ENCODE measurements around the gene ADAMTS17.

The ADAMTS17 gene

GRCh38 chr15:100029868-100030479 lies 311.8 kb downstream of the ADAMTS17 start:
- H3K27me3 Mint-ChIP-seq (ENCODE audit: low read depth, poor library complexity), result peaks cover 4% of the 10 kb centered on the region

DNA sequence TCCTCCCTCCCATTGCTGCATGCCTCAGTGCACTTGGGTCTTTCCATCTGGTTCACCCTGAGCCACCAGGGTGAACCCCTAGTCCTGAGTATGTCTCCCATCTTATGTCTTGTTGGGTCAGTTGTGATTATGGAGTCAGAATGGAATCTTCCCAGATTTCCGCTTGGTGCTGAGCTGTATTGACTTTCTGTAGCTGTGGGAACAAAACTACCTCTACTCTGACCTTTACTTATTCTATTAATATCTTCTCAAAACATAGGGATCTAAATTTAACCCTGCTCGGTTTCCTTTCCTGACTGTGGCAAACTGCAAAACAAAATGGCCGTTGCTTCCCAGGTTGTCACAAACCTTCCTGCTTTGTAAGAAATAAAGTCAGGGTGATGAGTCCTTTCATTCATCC lies 312.7 kb downstream of the ADAMTS17 start:
- TF ChIP-seq, protein P1, sequence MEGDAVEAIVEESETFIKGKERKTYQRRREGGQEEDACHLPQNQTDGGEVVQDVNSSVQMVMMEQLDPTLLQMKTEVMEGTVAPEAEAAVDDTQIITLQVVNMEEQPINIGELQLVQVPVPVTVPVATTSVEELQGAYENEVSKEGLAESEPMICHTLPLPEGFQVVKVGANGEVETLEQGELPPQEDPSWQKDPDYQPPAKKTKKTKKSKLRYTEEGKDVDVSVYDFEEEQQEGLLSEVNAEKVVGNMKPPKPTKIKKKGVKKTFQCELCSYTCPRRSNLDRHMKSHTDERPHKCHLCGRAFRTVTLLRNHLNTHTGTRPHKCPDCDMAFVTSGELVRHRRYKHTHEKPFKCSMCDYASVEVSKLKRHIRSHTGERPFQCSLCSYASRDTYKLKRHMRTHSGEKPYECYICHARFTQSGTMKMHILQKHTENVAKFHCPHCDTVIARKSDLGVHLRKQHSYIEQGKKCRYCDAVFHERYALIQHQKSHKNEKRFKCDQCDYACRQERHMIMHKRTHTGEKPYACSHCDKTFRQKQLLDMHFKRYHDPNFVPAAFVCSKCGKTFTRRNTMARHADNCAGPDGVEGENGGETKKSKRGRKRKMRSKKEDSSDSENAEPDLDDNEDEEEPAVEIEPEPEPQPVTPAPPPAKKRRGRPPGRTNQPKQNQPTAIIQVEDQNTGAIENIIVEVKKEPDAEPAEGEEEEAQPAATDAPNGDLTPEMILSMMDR (IDR thresholded peaks at IDR 0.05), result no peak
- no peaks in the 10 kb centered on the region for H3K4me1 Mint-ChIP-seq
- peaks cover 21% of the 10 kb centered on the region for H3K36me3 Mint-ChIP-seq (ENCODE audit: low read depth)
- H3K27me3 Mint-ChIP-seq (ENCODE audit: low read depth, poor library complexity), result peaks cover 7% of the 10 kb centered on the region
- no peak overlapping the region for H3K4me3 Mint-ChIP-seq
- H3K27ac Mint-ChIP-seq, result no peak overlapping the region
- DNase-seq, result no peak
- peaks cover 29% of the 10 kb centered on the region for H3K9me3 Mint-ChIP-seq

More at GRCh38 chr15:100029868-100030479, 311.8 kb downstream of the ADAMTS17 start:
- peaks cover 29% of the 10 kb centered on the region for H3K9me3 Mint-ChIP-seq
- no peaks in the 10 kb centered on the region for H3K4me1 Mint-ChIP-seq
- peaks cover 21% of the 10 kb centered on the region for H3K36me3 Mint-ChIP-seq (ENCODE audit: low read depth)
- TF ChIP-seq, protein P1 (IDR thresholded peaks at IDR 0.05), result no peak
- no peak for DNase-seq
- no peak overlapping the region for H3K27ac Mint-ChIP-seq
- no peak overlapping the region for H3K4me3 Mint-ChIP-seq

- Mint-ChIP-seq H3K4me3 (no peak overlapping the region), H3K4me1 (peaks cover 13% of the 10 kb centered on the region), H3K27me3 (ENCODE audit: low read depth, poor library complexity) (peaks cover 7% of the 10 kb centered on the region), H3K9me3 (peaks cover 29% of the 10 kb centered on the region), H3K27ac (no peak overlapping the region), H3K36me3 (ENCODE audit: low read depth) (peaks cover 21% of the 10 kb centered on the region)
- DNase-seq, result no peak
- TF ChIP-seq, protein P1 (IDR thresholded peaks at IDR 0.05), result no peak
Measured at GRCh38 chr15:100026041-100026440, 315.7 kb downstream of the ADAMTS17 start.

GRCh38 chr15:100022806-100023205 lies 319.0 kb downstream of the ADAMTS17 start:
- TF ChIP-seq, protein P1 (IDR thresholded peaks at IDR 0.05), result no peak
- peaks cover 28% of the 10 kb centered on the region for H3K4me1 Mint-ChIP-seq
- peaks cover 7% of the 10 kb centered on the region for H3K27me3 Mint-ChIP-seq (ENCODE audit: low read depth, poor library complexity)
- no peak overlapping the region for H3K4me3 Mint-ChIP-seq
- no peak for DNase-seq
- peaks cover 17% of the 10 kb centered on the region for H3K9me3 Mint-ChIP-seq
- H3K36me3 Mint-ChIP-seq (ENCODE audit: low read depth), result peaks cover 7% of the 10 kb centered on the region
- no peak overlapping the region for H3K27ac Mint-ChIP-seq

DNA sequence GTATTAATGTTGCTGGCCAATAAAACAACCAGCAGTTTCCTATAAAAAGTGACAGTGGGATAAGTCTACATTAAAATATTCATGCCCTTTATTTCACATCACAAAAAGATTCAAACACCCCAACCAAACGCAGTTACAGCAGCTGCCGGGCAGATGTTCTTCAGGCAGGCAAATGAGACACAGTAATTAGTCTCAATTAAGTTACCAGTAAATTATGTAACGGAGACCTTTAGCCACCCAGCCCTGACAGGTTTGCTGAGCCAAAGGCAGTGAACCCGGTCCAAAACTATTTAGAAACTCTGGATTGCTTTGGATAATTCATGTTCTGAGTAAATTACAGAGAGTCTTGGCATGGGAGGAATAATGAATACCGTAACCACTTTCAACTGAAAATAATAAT lies 319.4 kb downstream of the ADAMTS17 start:
- H3K4me3 Mint-ChIP-seq, result no peak overlapping the region
- peaks cover 3% of the 10 kb centered on the region for H3K36me3 Mint-ChIP-seq (ENCODE audit: low read depth)
- H3K27me3 Mint-ChIP-seq (ENCODE audit: low read depth, poor library complexity), result peaks cover 7% of the 10 kb centered on the region
- no peak for DNase-seq
- TF ChIP-seq, protein P1 (IDR thresholded peaks at IDR 0.05), result no peak
- peaks cover 28% of the 10 kb centered on the region for H3K4me1 Mint-ChIP-seq
- H3K9me3 Mint-ChIP-seq, result peaks cover 15% of the 10 kb centered on the region
- no peak overlapping the region for H3K27ac Mint-ChIP-seq

GRCh38 chr15:100021653-100022052 lies 320.1 kb downstream of the ADAMTS17 start:
- Mint-ChIP-seq H3K36me3 (ENCODE audit: low read depth) (no peaks in the 10 kb centered on the region), H3K4me3 (no peak overlapping the region), H3K4me1 (peaks cover 28% of the 10 kb centered on the region), H3K9me3 (peaks cover 10% of the 10 kb centered on the region), H3K27ac (no peak overlapping the region), H3K27me3 (ENCODE audit: low read depth, poor library complexity) (peaks cover 3% of the 10 kb centered on the region)
- TF ChIP-seq, protein P1 (IDR thresholded peaks at IDR 0.05), result no peak
- DNase-seq, result no peak
